ENCODE measurements around the gene SVOPL.

- TF ChIP-seq CTCF (IDR thresholded peaks at IDR 0.05; ENCODE audit: extremely low read depth in 1 of 2, insufficient read depth in 1 of 2, low read depth in 1 of 2, low read length in 2 of 2) (no peak), POLR2A (IDR thresholded peaks at IDR 0.05; ENCODE audit: low read depth, low read length) (no peak), EZH2 (IDR thresholded peaks at IDR 0.05; ENCODE audit: borderline replicate concordance, low read depth, low read length, severe bottlenecking) (no peak), POLR2AphosphoS5 (IDR thresholded peaks at IDR 0.05; ENCODE audit: insufficient read depth, low read depth, low read length) (no peak), MAX (IDR thresholded peaks at IDR 0.05; ENCODE audit: insufficient read depth, insufficient read length) (no peak), GATA2 (IDR thresholded peaks at IDR 0.05; ENCODE audit: insufficient read depth, insufficient read length, low read depth, low read length) (no peak), JUN (IDR thresholded peaks at IDR 0.05; ENCODE audit: borderline replicate concordance, insufficient read depth, insufficient read length, low read depth) (no peak), MYC (IDR thresholded peaks at IDR 0.05; ENCODE audit: low read depth, low read length) (no peak), FOS (IDR thresholded peaks at IDR 0.05; ENCODE audit: borderline replicate concordance, insufficient read depth, low read length) (no peak)
Observed at GRCh38 chr7:138618933-138619332, 82.2 kb downstream of the SVOPL start.
